GM15510 (cell line): Measurements from ENCODE around the gene CRAT.

Experiments
- POLR2A ChIP-seq: IDR thresholded peaks from 3 replicates; pipeline ENCODE4 v1.6.1; 2011; ENCODE audit warnings: borderline replicate concordance; ENCODE audit not compliant: insufficient read length; ENCODE audit errors: extremely low read depth

The CRAT gene

DNA sequence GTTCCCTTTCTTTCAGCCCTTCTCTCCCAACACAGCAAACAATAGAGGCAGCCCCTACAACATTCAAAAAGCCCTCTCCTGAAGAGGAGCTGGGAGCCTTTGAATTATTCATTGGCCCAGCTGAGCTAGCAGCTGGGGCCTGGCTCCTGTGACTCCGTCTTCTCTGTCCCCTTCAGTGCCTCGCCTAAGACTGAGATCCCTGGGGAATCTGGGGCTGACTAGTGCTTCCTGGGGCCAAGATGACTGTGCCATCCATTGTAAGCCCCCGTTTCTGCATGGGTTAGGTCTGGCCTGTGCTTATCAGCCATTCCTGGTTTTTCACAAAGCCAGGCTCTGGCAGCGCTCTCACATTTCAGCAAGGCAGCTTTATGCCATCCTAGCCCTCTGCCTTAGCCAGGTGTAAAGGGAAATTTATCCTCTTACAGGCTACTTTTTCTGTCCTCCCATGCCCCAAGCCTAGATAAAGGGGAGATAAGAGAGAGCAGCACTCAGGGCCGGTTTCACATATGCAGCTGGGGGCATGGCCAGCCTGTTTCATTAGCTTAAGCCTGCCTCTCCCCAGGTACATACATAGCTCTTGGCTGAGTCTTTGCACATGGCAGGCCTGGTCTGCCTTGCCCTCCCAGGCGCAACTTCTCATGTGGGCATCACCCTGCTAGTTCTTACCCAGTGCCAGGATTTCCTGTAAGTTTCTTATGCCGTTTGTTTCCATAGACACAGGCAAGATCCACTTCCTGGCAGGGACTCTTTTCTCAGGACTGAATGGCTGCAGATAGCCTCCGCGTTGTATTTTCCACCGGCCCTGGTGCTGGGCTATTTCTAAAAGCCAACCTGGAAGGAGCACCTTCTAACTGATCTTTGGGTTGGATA lies 16.4 kb upstream of the CRAT start:
- no peak for TF ChIP-seq POLR2A

DNA sequence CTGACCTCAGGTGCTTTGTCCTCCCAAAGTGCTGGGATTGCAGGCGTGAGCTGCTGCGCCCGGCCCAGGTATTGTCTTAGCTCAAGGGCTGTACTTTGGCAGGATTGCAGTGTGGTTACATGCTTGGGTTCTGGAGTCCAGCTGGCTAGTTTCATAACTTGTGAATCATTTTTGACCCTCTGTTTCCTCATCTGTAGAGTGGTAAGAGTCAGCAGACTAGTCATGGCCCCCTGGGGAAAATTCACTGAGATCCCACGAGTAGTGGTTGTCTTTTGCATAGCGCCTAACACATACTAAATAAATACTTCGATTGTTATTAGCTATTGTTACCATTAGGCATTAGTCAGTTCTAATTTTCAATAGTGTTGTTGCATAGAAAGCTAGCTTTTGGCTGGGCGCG lies 14.9 kb upstream of the CRAT start:
- TF ChIP-seq POLR2A: no peak

DNA sequence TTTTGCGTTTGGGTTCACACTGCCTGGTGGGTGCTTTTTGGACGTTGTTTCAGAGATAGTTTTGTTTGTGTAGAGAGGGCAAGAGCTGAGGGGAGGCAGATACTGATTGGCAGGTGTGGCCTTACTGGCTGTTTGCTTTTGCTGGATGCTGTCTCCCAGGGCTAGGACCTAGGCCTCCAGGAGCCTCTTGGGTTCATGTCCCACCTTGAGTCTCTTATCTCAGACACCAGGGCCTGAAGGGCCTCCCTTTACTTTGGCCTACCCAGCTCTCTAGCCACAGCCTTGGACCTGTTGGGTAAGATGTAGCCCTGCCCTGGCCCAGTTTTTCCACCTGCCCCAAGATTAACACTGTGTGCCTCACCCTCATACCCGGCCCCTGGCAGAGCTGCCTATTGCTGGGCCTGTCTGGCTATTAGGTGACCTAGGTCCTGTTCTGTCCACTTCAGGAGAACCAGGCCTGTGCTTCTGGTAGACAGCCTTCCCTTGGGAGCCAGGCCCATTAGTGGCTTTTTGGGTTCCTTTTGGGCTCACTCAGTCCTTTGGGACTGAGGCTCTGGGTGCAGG lies 14.0 kb upstream of the CRAT start:
- no peak for TF ChIP-seq POLR2A

DNA sequence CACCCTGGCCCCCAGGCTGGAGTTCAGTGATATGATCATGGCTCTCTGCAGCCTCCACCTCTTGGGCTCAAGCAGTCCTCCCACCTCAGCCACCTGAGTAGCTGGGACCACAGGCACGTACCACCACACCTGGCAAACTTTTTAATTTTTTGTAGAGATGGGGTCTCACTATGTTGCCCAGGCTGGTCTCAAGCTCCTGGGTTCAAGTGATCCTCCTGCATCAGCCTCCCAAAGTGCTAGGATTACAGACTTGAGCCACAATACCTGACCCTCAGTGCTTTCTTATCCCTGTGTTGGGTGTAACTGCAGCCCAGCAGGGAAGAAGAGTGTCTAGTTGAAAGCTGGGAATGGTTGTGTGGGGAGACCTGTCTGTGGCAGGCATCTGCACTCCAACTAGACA lies 11.5 kb upstream of the CRAT start:
- no peak for TF ChIP-seq POLR2A

DNA sequence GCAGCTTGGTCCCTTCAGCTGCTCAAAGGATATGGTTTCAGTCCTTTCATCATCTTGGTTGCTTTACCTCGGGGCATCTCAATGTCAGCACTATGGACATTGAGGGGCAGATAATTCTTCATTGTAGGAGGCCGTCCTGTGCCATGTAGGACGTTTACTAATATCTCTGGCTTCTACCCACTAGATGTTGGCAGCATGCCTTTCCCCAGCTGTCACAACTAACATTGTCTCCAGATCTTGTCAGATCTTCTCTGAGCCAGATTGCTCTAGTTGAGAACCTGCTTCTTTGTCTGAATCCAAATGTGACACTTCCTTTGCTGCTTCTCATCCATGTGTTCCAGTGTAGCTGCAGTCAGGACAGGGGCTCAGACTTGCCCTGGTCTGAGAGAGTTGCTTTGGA lies 10.9 kb upstream of the CRAT start:
- no peak for TF ChIP-seq POLR2A

DNA sequence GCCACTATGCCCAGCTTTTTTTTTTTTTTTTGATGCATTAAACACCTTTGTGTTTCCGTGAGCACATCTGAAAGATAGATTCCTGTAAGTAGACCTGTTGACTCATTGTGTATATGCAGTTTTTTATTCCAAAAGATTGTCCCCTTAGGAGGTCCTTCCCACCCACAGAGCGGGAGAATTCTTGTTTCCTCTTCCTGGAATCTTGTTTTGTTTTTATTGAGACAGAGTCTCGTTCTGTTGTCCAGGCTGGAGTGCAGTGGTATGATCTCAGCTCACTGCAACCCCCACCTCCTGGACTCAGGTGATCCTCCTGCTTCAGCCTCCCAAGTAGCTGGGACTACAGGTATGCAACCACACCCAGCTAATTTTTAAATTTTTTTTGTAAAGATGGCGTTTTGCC lies 8.2 kb upstream of the CRAT start:
- no peak for TF ChIP-seq POLR2A

DNA sequence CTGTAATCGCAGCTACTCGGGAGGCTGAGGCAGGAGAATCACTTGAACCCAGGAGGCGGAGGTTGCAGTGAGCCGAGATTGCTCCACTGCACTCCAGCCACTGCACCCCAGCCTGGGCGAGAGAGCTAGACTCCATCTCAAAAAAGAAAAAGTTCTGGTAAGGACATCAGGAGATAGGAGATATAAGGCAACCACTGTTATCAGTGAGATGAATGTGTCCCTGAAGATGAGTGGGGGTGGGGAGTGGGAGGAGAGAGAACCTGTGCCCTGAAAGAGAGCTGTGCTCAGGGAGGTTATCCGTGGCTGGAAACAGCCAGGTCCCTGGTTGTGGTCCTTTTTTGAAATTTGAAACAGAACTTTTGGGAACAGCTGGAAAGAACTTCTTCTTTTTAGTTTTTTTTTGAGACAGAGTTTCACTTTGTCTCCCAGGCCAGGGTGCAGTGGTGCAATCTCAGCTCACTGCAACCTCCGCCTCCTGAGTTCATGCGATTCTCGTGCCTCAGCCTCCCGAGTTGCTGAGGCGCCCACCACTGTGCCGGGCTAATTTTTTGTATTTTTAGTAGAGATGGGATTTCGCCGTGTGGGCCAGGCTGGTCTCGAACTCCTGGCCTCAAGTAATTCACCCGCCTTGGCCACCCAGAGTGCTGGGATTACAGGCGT lies 3.2 kb upstream of the CRAT start:
- TF ChIP-seq POLR2A: no peak

DNA sequence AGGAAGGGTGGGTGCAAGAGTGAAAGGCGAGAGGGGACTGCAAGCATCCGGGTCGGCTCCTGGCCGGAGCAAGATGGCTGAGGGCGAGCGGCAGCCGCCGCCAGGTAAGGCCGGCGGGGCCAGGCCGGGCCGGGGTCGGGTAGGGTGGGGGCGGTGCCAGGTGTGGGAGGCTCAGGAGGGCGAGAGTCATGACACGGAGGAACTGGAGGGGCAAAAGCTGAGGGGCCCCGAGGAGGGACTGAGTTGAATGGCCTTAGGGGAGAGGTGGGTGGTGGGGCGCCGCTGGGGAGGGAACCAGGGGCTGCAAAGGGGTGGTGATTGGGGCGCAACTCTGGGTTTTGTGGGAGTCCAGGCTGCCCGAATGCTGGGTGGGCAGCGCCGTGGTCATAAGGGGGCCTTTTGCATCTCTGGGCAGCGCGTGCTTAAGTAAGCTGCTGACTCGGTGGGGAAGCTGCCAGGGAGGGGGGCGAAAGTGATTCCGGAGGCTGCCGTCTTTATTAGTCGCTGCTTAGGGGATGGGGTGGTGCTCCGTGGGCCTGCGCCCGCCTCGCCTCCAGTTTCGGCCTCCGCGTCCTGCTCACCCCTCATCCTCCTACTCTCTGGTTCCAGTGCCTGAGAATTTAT lies 1.0 kb upstream of the CRAT start:
- no peak for TF ChIP-seq POLR2A

DNA sequence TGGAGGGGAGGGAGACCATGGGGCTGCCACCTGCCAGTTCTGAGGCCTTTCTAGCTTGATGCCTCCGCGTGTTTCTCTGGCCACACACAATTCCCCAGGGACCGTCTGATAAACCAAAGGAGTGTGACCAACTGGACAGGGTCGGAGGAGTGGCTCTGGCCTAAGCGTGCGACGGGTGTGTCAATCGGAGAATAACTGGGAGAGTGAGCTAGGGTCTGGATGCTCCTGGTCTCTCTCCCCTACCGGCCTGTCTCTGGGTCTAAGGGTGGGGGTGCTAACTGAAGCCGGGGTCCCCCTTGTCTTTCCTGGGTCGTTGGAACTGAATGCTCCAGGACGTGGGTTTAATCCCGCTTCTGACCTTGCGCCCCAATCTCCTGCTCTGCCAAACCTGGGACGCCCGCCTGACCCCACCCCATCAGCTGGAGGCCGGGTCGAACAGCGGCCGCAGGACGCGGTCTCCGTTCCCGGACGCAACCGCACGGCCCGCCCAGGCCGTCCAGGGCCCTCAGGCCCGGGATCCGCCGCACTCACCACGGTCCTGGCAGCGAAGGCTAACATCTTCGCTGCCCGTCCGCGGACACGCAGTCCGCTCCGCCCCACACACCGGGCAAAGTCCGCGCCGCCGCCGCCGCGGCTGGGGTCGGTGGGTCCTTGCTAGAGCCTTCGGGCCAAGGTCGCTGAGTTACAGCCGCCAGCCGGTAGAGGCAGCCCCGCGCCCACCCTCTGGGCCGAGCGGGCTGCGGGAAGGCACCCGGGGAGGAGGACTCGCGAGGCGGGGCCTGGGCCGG lies 447 bp downstream of the CRAT start:
- no peak for TF ChIP-seq POLR2A

DNA sequence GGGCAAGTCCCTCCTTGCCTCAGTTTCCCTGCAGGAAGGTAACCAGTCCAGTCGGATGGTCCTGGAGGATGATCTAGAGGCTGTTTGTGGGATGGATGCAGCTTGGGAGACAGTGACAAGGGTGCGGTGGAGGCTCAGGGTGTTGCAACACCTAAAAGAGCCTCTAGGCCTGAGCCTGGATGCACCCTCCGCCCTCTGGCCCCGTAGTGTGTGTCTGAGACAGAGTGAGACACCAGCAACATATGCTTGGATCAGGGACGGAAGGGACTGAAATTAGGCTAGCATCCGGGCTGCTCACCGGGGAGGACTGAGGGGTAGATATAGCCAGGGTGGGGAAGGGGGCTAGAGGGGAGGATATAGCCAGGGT lies 1.1 kb downstream of the CRAT start:
- no peak for TF ChIP-seq POLR2A

DNA sequence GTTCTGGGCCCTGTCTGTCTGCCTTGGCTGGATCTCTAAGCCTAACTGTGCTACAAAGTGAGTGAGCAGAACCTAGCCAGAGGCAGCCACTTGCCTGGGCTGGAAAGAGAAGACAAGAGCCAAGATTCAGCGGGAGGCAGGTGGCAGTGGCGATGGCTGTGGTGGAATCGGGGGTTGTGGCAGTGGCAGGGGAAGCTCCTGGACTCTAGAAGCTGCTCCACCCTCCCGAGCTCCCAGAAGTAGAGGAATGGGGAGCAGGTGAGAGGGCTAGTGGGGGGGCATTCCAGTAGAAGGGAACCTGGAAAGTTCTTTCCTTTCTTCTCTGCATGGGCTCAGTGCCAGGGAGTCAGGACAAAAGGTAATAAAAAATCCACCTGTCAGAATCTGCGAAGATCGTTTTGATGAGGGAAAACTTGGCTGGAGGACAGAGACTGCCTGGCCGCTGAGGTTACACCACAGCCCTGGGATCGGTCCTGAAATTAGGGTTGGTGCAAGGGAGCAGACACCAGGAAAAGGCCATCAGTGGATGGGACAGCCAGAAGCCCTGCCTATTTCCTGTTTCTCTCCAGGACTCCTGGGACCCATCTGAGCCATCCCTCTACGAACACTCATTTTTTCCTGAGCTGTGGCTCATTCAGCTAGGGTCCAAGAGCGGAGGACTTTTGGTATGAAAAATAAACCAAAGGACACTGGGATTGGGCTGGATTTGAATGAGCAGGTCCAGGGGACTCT lies 1.6 kb downstream of the CRAT start:
- no peak for TF ChIP-seq POLR2A

DNA sequence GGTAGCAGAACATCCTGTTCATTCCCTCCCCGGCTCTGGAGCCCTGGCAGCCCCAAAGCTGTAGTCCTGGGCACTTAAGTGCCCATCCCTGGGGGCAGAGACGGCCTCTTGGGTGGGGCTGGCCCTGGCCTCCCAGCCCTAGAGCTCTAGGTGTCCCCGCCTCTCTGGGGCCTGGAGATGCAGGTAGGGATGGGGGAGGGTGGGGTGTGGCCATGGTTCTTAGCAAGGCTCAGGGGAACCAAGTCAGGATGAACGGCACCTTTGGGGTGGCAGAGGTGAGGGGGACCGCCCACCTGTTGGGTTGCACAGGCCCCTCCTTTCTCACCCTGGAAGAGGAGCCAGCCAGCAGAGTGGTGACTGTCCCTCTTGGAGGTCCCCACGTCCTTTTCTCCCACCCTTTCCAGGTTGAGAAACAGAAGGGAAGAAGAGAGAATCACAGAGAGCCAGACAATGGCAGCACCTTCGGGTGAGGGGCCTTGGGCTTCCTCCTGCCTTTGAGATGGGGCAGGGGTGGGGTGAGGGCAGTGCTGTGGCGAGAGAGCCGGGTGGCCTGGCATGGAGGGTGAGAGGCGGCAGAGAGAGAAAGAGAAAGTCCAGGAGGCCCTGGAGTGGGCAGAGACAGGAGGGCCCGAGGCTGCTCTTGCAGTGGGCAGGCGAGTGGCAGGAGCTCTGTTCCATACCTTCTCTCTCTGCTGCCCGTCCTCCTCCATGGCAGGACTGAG lies 2.3 kb downstream of the CRAT start:
- TF ChIP-seq POLR2A: no peak

DNA sequence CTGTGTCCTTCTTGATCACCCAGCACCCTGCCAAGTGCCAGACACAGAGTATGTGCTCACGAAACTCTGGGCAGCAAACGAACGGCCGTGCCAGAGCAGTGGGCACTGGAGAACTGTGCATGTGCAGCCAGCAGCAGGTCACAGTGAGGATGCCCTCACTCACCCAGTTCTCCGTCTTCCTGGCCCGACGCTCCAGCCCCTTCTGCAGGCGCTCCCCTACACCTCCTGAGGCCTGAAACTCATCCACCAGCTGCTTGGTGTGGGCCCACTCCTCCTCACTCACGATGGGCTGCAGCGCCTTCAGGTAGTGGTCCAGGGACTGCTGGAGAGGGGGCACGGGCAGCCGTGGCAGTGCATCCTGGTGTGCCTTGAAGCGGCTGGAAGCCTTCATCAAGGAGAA lies 2.9 kb downstream of the CRAT start:
- TF ChIP-seq POLR2A: no peak
